Suprapubic skin (tissue), 4 donors: ENCODE results near the gene ARHGDIG. TPM values are rescaled to one million over a fixed set of nuclear protein-coding genes. Genes with fewer than 3 reads are reported as not detected.
"Not testable (repeated sequence)": the region's sequence is repeated elsewhere in the genome, so short reads cannot be mapped to it uniquely, and the experiment has no call there.

Experiments used
- DNase-seq, 2 donors: peaks; one replicate each; pipeline ENCODE4 v3.0.0-alpha.2; 2019; ENCODE audit warnings: low spot score in 2 of 2
- H3K27ac ChIP-seq: fragments of 200-600 bp; sonication (generic); one replicate; pipeline ENCODE4 v1.5.1; 2019
- H3K27me3 ChIP-seq: fragments of 200-600 bp; sonication (generic); one replicate; pipeline ENCODE4 v1.5.1; 2019
- H3K36me3 ChIP-seq: fragments of 200-600 bp; sonication (generic); one replicate; pipeline ENCODE4 v1.5.1; 2019
- H3K4me1 ChIP-seq: fragments of 200-600 bp; sonication (generic); one replicate; pipeline ENCODE4 v1.5.1; 2019
- H3K4me3 ChIP-seq: fragments of 200-600 bp; sonication (generic); one replicate; pipeline ENCODE4 v1.5.1; 2019; ENCODE audit warnings: mild to moderate bottlenecking
- H3K9me3 ChIP-seq: fragments of 200-600 bp; sonication (generic); one replicate; pipeline ENCODE4 v1.5.1; 2019
- CTCF ChIP-seq, 2 donors: fragments of 200-600 bp in 1 of 2; fragments of 450-650 bp in 1 of 2; sonication (generic) in 1 of 2; IDR thresholded peaks; one replicate each; pipeline ENCODE4 v1.5.1; 2016 to 2019; ENCODE audit warnings: antibody characterized with exemption in 2 of 2, mild to moderate bottlenecking in 1 of 2, moderate library complexity in 1 of 2
- EP300 ChIP-seq: sonication (generic); formaldehyde crosslinking; IDR thresholded peaks from one replicate; pipeline ENCODE4 v1.6.1; 2017; ENCODE audit warnings: antibody characterized with exemption
- POLR2A ChIP-seq, 2 donors: fragments of 450-650 bp; IDR thresholded peaks; one replicate each; pipeline ENCODE4 v1.6.1; 2017; ENCODE audit warnings: antibody characterized with exemption in 2 of 2, mild to moderate bottlenecking in 2 of 2, moderate library complexity in 2 of 2
- POLR2AphosphoS5 ChIP-seq, 3 donors: sonication (generic); formaldehyde crosslinking; IDR thresholded peaks; one replicate each; pipeline ENCODE4 v1.6.1; 2017; ENCODE audit warnings: antibody characterized with exemption in 3 of 3
- WGBS: methylation state at CpG from one replicate; pipeline ENCODE4 v1.1.5; 2018; 5-methylcytosine and 5-hydroxymethylcytosine counted together
- total RNA-seq, 4 donors: library from RNA; depleted of rRNA; stranded (reverse); fragments of >200 nt; gene quantifications; one replicate each; pipeline ENCODE4 v1.1.0, GENCODE V29; 2016

ARHGDIG gene
- total RNA-seq, 4 donors from 2014 or later: not detected

GRCh38 chr16:252366-253337, 27.7 kb upstream of the ARHGDIG start:
- no peak for TF ChIP-seq POLR2A (IDR thresholded peaks at IDR 0.05)
- no peak for TF ChIP-seq POLR2AphosphoS5 (IDR thresholded peaks at IDR 0.05)
- TF ChIP-seq EP300: no peak
- no peak for TF ChIP-seq CTCF (IDR thresholded peaks at IDR 0.05)
- Histone ChIP-seq H3K4me3 (no peak overlapping the region), H3K27me3 (no peaks in the 10 kb centered on the region), H3K4me1 (no peaks in the 10 kb centered on the region), H3K27ac (no peak overlapping the region), H3K36me3 (peaks cover 49% of the 10 kb centered on the region), H3K9me3 (no peaks in the 10 kb centered on the region)
- no peak for DNase-seq
- WGBS: 77% methylated on average over 30 of the region's 30 CpGs

- no peaks in the 10 kb centered on the region for H3K4me1 ChIP-seq
- no peak for TF ChIP-seq POLR2AphosphoS5 (IDR thresholded peaks at IDR 0.05)
- TF ChIP-seq EP300: no peak
- no peak for TF ChIP-seq CTCF (IDR thresholded peaks at IDR 0.05)
- TF ChIP-seq POLR2A (IDR thresholded peaks at IDR 0.05): no peak
- H3K27ac ChIP-seq: no peak overlapping the region
- H3K9me3 ChIP-seq: no peaks in the 10 kb centered on the region
- peaks cover 53% of the 10 kb centered on the region for H3K36me3 ChIP-seq
- 79% methylated on average over 6 of the region's 6 CpGs for WGBS
- no peak overlapping the region for H3K4me3 ChIP-seq
- DNase-seq: no peak
- H3K27me3 ChIP-seq: no peaks in the 10 kb centered on the region
These were observed 26.6 kb upstream of the ARHGDIG start for GRCh38 chr16:253833-254232.

GRCh38 chr16:254461-254860, 25.9 kb upstream of the ARHGDIG start:
- no peak for TF ChIP-seq CTCF (IDR thresholded peaks at IDR 0.05)
- no peak for TF ChIP-seq EP300
- no peak for TF ChIP-seq POLR2A (IDR thresholded peaks at IDR 0.05)
- no peak for TF ChIP-seq POLR2AphosphoS5 (IDR thresholded peaks at IDR 0.05)
- DNase-seq: no peak
- no peak overlapping the region for H3K27ac ChIP-seq
- H3K9me3 ChIP-seq: no peaks in the 10 kb centered on the region
- H3K36me3 ChIP-seq: peaks cover 54% of the 10 kb centered on the region
- no peaks in the 10 kb centered on the region for H3K4me1 ChIP-seq
- 97% methylated on average over 25 of the region's 25 CpGs for WGBS
- H3K4me3 ChIP-seq: no peak overlapping the region
- no peaks in the 10 kb centered on the region for H3K27me3 ChIP-seq

GRCh38 chr16:255183-255582, 25.2 kb upstream of the ARHGDIG start:
- Histone ChIP-seq H3K4me1 (no peaks in the 10 kb centered on the region), H3K36me3 (peaks cover 54% of the 10 kb centered on the region), H3K4me3 (no peak overlapping the region), H3K27me3 (no peaks in the 10 kb centered on the region), H3K9me3 (no peaks in the 10 kb centered on the region), H3K27ac (no peak overlapping the region)
- no peak for DNase-seq
- no peak for TF ChIP-seq POLR2AphosphoS5 (IDR thresholded peaks at IDR 0.05)
- TF ChIP-seq POLR2A (IDR thresholded peaks at IDR 0.05): no peak
- TF ChIP-seq EP300: no peak
- no peak for TF ChIP-seq CTCF (IDR thresholded peaks at IDR 0.05)
- 92% methylated on average over 6 of the region's 6 CpGs for WGBS

- not testable (repeated sequence) for DNase-seq, H3K9me3 ChIP-seq, H3K4me1 ChIP-seq, H3K27me3 ChIP-seq, H3K4me3 ChIP-seq, H3K27ac ChIP-seq
- WGBS: 95% methylated on average over 12 of the region's 13 CpGs
- peaks cover 71% of the 10 kb centered on the region for H3K36me3 ChIP-seq
These were observed 22.3 kb upstream of the ARHGDIG start for GRCh38 chr16:258091-258490.
